ENCODE measurements around the gene BRCA1.
"Not testable (repeated sequence)": the region's sequence is repeated elsewhere in the genome, so short reads cannot be mapped to it uniquely, and the experiment has no call there.

Gene BRCA1

DNA sequence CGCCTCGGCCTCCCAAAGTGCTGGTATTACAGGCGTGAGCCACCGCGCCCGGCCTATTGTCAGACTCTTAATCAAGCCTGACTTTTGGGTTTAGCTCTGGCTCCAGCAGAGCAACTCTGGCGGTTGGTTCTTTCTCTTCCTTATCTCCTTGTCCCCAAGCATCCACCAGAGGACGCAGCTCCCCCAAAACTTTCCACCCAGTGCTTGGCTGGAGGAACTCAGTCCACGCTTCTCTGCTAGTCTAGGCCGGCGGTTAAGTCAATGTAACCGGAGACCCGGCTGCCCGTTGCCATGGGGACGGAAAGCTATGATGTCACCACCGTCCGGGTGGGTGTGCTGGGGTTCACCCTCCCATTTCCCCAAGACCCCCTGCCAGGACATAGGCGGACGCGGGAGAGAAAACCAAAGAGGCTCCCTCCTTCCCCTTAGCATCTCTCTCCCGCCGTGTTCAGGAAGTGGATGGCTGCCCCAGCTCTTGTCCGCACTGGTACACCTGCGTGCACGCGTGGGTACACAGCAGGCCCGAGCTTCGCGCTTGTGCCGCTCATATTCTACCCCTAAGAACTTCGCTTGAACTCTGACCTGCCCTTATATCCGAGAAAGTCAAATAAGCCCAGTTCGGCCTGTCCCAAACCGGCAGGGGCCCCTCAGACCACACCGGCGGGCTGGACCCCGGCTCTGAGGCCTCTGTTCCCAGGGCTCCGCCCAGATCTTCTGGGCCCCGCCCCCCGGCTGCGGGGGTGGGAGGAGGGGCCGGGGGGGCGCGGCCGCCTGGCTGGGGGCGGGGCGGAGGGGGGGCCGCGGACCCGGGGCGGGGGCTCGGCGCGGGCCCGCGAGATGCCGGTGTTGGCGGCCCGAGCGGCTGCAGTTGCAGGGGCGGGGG lies 100.5 kb downstream of the BRCA1 start, which contains the start of gene RND2:
Gene RND2, plus strand, starts transcription at position 825 of the 883 bp plus-strand sequence. CDS start 117 bp downstream, outside the sequence.
- DNase-seq: peak; percentile 75

- peak; percentile 21 for DNase-seq
Measured at GRCh38 chr17:43021741-43022512, 103.2 kb downstream of the BRCA1 start, which contains the start of gene VAT1. Gene VAT1, minus strand, starts transcription at chr17:43022385. Its CDS starts 63 bp downstream, at chr17:43022322.

GRCh38 chr17:43020789-43021740 lies 104.1 kb downstream of the BRCA1 start:
- DNase-seq: no peak

DNA sequence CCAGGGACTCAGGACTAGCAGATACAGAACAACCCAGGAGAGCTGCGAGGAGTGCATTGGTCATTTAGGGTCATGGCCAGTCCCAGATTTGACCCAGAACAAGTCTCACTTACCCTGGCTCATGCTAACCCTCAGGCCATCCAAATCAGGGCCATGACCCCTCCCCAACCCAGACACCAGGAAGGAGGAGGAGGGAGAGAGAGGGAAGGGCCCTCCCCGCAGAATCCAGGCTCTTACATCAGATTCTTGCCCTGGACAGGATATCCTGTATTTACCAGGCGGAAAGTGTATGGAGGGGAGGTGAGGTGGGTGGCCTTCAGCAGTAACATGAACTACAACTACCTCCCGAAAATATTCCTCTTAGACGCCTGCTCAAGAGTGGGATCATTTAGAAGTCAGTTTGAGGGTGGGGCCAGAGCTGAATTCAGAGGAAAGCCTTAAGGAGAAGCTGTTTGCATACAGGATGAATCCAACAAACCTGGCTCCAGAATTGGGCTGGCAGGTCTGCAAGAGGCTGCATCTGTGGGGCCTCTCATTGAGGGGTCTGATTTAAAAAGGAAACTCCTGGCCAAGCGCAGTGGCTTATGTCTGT lies 105.0 kb downstream of the BRCA1 start:
- DNase-seq: no peak

DNA sequence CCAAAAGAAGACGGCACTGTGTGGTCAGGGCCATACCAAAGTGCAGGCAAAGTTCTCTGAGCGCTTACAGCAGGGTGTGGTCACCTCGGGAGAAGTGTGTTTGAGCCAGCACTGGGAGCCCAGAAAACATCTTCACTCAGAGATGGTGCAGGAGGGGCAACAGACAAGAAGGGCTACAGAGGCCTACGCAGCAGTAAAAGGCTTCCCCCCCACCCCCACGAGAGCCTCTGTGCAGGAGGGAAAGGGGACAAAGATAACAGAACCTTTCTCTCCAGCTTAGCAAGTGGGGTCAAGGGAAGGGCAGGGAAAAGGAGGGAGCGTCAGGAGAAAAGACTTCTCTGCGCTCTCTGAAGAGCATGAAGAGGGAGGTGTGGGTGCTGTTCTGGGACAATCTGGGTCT lies 105.7 kb downstream of the BRCA1 start:
- no peak for DNase-seq

- no peak for DNase-seq
Measured at GRCh38 chr17:43018932-43019331, 106.2 kb downstream of the BRCA1 start.

DNA sequence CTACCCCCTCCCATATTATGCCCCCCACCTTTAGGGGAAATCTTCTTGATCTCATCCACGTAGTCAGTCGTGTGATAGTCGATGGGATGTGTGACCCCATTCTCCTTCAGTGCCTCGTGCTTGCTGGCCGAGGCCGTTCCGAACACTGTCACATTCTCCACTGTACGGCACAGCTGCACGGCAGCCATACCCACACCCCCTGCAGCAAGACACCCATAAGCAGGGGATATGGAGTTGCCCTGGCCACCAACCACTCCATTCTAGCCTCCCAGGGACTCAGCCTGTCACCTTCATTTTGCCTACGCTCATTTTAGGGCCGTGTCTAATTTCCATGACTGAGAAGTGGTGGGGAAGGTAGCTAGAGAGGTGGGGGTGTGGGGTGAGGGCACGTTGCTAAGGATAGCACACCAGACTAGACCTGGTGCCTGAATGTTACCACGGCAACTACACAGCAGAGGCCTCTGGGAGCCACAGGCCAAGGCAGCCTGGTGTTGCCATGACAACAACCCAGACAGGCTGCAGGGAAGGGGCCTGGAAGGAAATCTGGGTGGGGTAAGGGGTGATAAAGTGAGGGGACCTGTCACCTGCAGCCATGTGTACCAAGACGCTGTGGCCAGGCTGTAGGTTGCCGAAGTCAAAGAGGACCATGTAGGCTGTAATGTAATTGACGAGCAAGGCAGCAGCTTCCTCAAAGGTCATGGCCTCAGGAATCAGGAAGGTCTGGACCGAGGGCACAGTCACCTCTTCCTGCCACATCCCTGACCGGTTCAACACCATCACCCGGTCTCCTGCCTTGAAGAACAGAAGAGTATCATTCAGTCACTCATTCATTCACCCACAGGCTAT lies 106.9 kb downstream of the BRCA1 start:
- DNase-seq: no peak

DNA sequence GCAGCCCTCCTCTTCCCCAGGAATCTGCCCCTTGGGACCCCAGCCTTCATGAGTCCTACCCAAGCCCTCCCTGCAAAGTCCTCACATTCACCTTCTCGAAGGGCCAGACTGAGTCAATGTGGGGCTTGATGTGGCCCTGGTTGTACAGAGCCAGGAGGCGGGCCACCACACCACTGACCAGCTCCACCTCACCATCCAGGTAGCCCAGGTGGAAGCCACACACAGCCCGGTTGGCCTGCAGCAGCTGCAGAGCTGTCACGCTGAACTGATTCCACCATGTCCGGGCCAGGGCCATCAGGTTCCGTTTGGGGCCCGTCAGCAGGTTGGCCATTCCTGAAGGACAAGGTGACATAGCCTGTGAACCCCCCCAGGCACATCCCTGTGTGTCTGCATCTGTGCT lies 108.9 kb downstream of the BRCA1 start:
- DNase-seq: no peak

DNA sequence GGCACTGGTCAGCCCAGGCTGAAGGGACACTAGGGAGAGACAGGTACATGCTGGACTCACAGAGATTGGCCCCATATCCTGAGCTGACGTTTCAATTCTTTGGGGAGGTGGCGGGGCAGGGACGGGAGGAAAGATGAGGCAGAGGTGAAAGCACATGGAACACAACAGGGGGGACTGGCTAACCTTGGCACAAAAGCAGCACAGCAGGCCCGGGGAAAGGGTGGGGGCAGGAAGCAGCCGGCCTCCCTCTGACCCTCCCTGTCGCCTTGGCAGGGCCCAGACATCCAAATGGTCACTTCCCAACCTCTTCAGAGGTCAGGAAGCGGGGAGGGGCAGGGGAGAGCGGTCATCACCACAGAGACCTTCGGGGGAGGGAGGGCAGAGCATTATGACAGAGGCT lies 109.6 kb downstream of the BRCA1 start:
- DNase-seq: no peak

DNA sequence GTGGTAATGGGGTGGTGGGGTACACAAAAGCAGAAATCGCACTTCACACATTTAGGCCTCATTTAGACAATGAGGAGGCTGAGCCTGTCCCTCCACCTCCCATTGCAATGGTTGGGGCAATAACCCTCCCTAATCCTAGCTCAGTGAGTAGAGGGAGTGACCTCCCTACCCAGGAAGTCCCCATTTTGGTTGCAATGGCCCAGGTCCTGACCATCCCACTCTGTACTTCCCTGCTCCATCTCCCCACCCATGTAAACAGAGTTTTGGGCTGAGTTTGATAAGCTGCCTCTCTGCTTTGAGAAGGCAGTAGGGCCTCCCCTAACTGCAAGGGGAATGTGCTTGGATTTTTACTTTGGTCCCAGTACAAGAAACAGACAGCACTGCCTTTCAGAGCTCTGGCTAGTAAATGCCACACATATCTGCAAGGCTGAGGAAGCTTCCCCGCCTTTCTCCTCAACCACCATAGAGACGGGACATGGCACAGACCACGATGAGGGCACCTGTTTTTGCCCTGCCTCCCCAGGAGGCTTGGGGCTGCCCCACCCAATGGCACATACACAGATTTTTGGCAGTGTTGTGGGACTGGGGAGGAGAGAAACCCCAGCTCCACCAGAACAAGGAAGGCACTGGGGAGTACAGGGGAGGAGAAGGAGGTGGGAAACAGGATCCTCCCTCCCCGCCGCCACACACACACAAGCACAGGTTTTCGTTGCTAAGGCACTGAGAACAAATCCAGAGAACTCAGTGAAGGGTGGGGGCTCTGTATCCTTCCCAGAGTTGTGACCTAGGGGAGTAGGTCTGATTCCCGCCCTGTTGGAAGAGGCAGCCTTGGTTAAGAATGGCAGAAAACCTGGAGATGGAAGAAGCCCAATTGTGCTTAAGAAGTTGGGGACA lies 110.3 kb downstream of the BRCA1 start:
- DNase-seq: no peak

- DNase-seq: no peak
Measured at GRCh38 chr17:43014020-43014648, 111.0 kb downstream of the BRCA1 start.

- no peak for DNase-seq
Measured at GRCh38 chr17:43013296-43013695, 111.9 kb downstream of the BRCA1 start.

GRCh38 chr17:43011728-43012472 lies 113.3 kb downstream of the BRCA1 start:
- DNase-seq: no peak

GRCh38 chr17:43010667-43011308 lies 114.4 kb downstream of the BRCA1 start:
- DNase-seq: no peak

GRCh38 chr17:43006639-43007551 lies 118.3 kb downstream of the BRCA1 start, which contains the start of gene IFI35:
Gene IFI35, plus strand, starts transcription at chr17:43006784. Its CDS starts 164 bp downstream, at chr17:43006948.
- peak; percentile 21 for DNase-seq

DNA sequence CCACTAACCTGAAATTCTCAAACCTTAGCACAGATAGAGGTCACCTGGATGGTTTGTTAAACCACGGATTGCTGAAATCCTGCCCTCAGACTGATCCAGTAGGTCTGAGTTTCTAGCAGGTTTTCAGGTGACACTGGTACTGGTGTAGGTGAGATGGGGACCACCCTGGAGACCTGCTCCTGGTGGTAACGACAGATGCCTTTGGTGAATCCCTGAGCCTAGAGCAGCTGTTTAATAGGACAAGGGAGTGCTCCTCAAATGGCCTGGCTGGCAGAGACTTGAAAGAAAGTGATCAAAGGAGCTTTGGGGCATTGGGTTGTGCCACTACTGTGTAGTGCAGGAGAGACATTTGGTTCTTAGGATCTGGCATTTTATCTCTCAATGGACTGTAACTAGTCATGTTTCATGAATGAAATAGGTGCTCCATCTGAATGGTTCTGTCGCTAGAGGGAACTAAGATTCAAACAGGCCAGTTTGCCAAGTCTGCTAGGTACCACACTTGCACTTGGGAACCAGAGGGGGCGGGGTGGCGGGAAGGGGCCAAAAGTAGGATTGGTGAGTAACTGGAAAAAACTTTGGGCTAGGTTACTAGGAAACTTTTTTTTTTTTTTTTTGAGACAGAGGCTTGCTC lies 121.5 kb downstream of the BRCA1 start:
- DNase-seq: no peak

- not testable (repeated sequence) for DNase-seq
Measured at GRCh38 chr17:43000894-43001293, 124.3 kb downstream of the BRCA1 start.
